ENCODE results near the gene IL17B. TPM values are rescaled to one million over a fixed set of nuclear protein-coding genes. Genes with fewer than 3 reads are reported as not detected.

The IL17B gene
- total and polyA plus RNA-seq, 2 of the 8 experiments (the other 6 are each of a cell fraction or from before 2014, with no cell fraction given), result 0.18 TPM; not detected in 1

- WGBS, 2 experiments (ENCODE audit: extremely low coverage in 1 of 2, insufficient coverage in 1 of 2, insufficient read length in 1 of 2, insufficient replicate concordance in 2 of 2, low coverage in 1 of 2, low lambda C conversion rate in 2 of 2, missing lambda C conversion rate in 1 of 2), result 90% methylated on average over 12 of the region's 12 CpGs; no CpG with 5 or more reads in 1 of the 2 experiments
- Histone ChIP-seq H4K91ac (replicated peaks; ENCODE audit: insufficient read length, low read length) (no peak overlapping the region), H3K14ac (ENCODE audit: insufficient read length) (no peak overlapping the region), H3K4me1 (replicated peaks in 1 of 4; ENCODE audit: control insufficient read depth in 3 of 4, insufficient read depth in 4 of 4, low read length in 3 of 4) (peaks cover 0 to 4% (median 3%) of the 10 kb centered on the region in 4 experiments; a peak in 5 of 7 replicates), H2BK15ac (ENCODE audit: low read length) (no peak overlapping the region), H3K36me3 (ENCODE audit: control insufficient read depth in 2 of 4, insufficient read depth in 4 of 4, low read length in 3 of 4) (no peaks in the 10 kb centered on the region; a peak in 1 of 8 replicates), H3K23me2 (ENCODE audit: low read depth, low read length) (peaks cover 6% of the 10 kb centered on the region; the same call in 1 of the 2 replicates), H3K23ac (ENCODE audit: insufficient read length) (no peak overlapping the region), H2BK120ac (replicated peaks; ENCODE audit: low read depth, low read length) (no peak overlapping the region), H4K20me1 (replicated peaks in 1 of 2; ENCODE audit: control insufficient read depth in 1 of 2, insufficient read depth in 2 of 2, low read length in 2 of 2) (peaks cover 0 to 9% of the 10 kb centered on the region in 2 experiments), H4K8ac (ENCODE audit: extremely low read depth, insufficient read depth, low read length) (no peak overlapping the region), H3K9me3 (ENCODE audit: insufficient read depth in 2 of 2, low read depth in 1 of 2, low read length in 1 of 2) (no peaks in the 10 kb centered on the region), H3K4ac (replicated peaks; ENCODE audit: insufficient read length, low read depth, low read length) (no peak overlapping the region), H3K4me3 (ENCODE audit: extremely low read depth in 1 of 4, insufficient read depth in 2 of 4, low read depth in 3 of 4, low read length in 4 of 4) (no peak overlapping the region), H3K27me3 (replicated peaks in 1 of 4; ENCODE audit: control insufficient read depth in 3 of 4, extremely low read depth in 1 of 4, insufficient read depth in 3 of 4, low read length in 3 of 4) (no peaks in the 10 kb centered on the region), H4K5ac (ENCODE audit: insufficient read length, low read depth, low read length) (no peak overlapping the region), H3K56ac (replicated peaks; ENCODE audit: insufficient read length, low read depth, low read length) (no peak overlapping the region), H2AK5ac (ENCODE audit: low read depth, low read length) (no peak overlapping the region), H3K79me1 (ENCODE audit: low read depth, low read length) (peaks cover 8% of the 10 kb centered on the region), H3K27ac (ENCODE audit: low read depth, low read length) (no peak overlapping the region), H2AFZ (ENCODE audit: low read length) (no peak overlapping the region), H3K18ac (ENCODE audit: extremely low read depth, low read length) (no peak overlapping the region), H3K4me2 (ENCODE audit: insufficient read depth in 1 of 2, low read depth in 2 of 2, low read length in 2 of 2) (no peak overlapping the region), H3K79me2 (ENCODE audit: control insufficient read depth in 1 of 2, insufficient read depth in 2 of 2, low read length in 2 of 2) (0 out of 4 replicates have a peak, but pooled peaks cover 0 to 5% of the 10 kb centered on the region in 2 experiments), H2BK5ac (ENCODE audit: low read depth, low read length) (no peak overlapping the region), H3K9ac (replicated peaks in 1 of 4; ENCODE audit: extremely low read depth in 1 of 4, low read depth in 3 of 4, low read length in 3 of 4) (no peak overlapping the region), H2BK12ac (ENCODE audit: low read depth, low read length) (no peak overlapping the region), H2BK20ac (ENCODE audit: low read length) (no peak overlapping the region)
- POLR2A ChIA-PET (ENCODE audit: partially characterized antibody), result interaction anchor here (1.6 to 3.3 kb wide), 2 partner anchors 12 to 16 kb away, joined by 5 to 16 read pairs; partner anchors contain the start of gene GRPEL2
- FAIRE-seq (no peak), DNase-seq (ENCODE audit: low read depth in 1 of 2, low spot score in 2 of 2) (no peak)
- CTCF ChIA-PET (ENCODE audit: partially characterized antibody), result interaction anchor here (0.6 to 46.1 kb wide), 8 partner anchors 9 to 85 kb away, joined by 3 to 1310 read pairs (median 4); no protein-coding TSS in a partner anchor
- TF ChIP-seq GABPA (IDR thresholded peaks at IDR 0.05; ENCODE audit: borderline replicate concordance, insufficient read depth, low read length), result no peak
- no peak for TF ChIP-seq E2F6 (IDR thresholded peaks at IDR 0.05)
- TF ChIP-seq KDM4A (IDR thresholded peaks at IDR 0.05; ENCODE audit: low read depth, low read length, severe bottlenecking), result no peak
- TF ChIP-seq EP300 (IDR thresholded peaks at IDR 0.05; ENCODE audit: borderline replicate concordance in 1 of 2, low read depth in 2 of 2, low read length in 2 of 2), result no peak
- TF ChIP-seq KDM1A (IDR thresholded peaks at IDR 0.05; ENCODE audit: borderline replicate concordance, low read length), result no peak
- no peak for TF ChIP-seq RFX5 (IDR thresholded peaks at IDR 0.05; ENCODE audit: borderline replicate concordance, low read depth, low read length)
- TF ChIP-seq NRF1 (IDR thresholded peaks at IDR 0.05; ENCODE audit: low read depth, low read length), result no peak
- TF ChIP-seq NANOG (IDR thresholded peaks at IDR 0.05; ENCODE audit: insufficient read depth, low read depth, low read length, poor library complexity, severe bottlenecking), result no peak
- TF ChIP-seq ATF2 (IDR thresholded peaks at IDR 0.05; ENCODE audit: low read length), result no peak
- TF ChIP-seq TEAD4 (IDR thresholded peaks at IDR 0.05; ENCODE audit: low read depth, low read length), result no peak
Observed at GRCh38 chr5:149362541-149362940, 16.6 kb downstream of the IL17B start.

Data from H1 (cell line).